ENCODE measurements around the gene PKHD1.
A peak's percentile ranks its signal among the peaks of the same experiment; 100 is the strongest.

GRCh38 chr6:52061481-52061880 is 25.9 kb downstream of the PKHD1 start:
- TF ChIP-seq FOXM1 (IDR thresholded peaks at IDR 0.05; ENCODE audit: borderline replicate concordance): no peak
- no peak for TF ChIP-seq SP1 (IDR thresholded peaks at IDR 0.05)
- no peak for TF ChIP-seq SUZ12 (IDR thresholded peaks at IDR 0.05)
- no peak for TF ChIP-seq BHLHE40 (IDR thresholded peaks at IDR 0.05; ENCODE audit: borderline replicate concordance)
- TF ChIP-seq TARDBP (IDR thresholded peaks at IDR 0.05): no peak
- no peak for TF ChIP-seq PKNOX1 (IDR thresholded peaks at IDR 0.05)
- TF ChIP-seq ELF4 (IDR thresholded peaks at IDR 0.05): peak; percentile 87
- no peak for TF ChIP-seq L3MBTL2 (conservative IDR thresholded peaks at IDR 0.05)
- no peak for TF ChIP-seq CTBP1 (IDR thresholded peaks at IDR 0.05; ENCODE audit: borderline replicate concordance)
- no peak for TF ChIP-seq HDGF (IDR thresholded peaks at IDR 0.05; ENCODE audit: borderline replicate concordance)
